HG02840 (cell line): ENCODE results near the gene CDKN1A.

Source experiments
- ATAC-seq: cut with Tn5 transposase; IDR thresholded peaks from one replicate; pipeline ENCODE4 v1.9.1; 2021; ENCODE audit warnings: mild to moderate bottlenecking, moderate library complexity, moderate number of reproducible peaks; ENCODE audit not compliant: unreplicated experiment, low FRiP score

The CDKN1A gene

DNA sequence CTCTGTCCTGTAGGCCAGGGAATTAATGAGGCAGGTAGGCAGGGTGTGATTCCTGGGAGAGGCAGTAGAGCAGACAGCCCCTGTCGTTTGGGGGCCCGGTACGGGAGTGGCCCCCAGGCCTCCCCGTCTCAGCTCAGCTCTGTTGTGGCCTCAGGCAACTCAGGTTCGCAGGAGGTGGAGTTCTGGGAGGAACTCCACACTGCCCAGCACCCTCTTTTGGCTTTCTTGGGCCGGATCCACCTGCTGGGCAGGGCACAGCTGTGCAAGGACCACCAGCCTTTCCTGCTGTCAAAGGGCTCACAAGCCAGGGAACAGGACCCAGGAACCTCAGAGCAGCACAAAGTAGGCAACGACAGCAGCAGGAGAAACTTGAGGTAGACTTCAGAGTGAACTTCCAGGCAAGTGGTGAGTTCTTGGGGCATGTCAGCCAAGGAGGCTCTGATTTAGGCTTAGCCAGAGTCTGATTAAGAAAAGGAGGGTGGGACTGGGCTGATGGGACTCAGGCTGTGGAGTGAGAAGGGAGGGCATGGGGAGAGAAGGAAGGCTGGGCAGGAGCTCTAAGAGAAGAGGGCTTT, 56.1 kb downstream of the CDKN1A start:
- no peak for ATAC-seq

DNA sequence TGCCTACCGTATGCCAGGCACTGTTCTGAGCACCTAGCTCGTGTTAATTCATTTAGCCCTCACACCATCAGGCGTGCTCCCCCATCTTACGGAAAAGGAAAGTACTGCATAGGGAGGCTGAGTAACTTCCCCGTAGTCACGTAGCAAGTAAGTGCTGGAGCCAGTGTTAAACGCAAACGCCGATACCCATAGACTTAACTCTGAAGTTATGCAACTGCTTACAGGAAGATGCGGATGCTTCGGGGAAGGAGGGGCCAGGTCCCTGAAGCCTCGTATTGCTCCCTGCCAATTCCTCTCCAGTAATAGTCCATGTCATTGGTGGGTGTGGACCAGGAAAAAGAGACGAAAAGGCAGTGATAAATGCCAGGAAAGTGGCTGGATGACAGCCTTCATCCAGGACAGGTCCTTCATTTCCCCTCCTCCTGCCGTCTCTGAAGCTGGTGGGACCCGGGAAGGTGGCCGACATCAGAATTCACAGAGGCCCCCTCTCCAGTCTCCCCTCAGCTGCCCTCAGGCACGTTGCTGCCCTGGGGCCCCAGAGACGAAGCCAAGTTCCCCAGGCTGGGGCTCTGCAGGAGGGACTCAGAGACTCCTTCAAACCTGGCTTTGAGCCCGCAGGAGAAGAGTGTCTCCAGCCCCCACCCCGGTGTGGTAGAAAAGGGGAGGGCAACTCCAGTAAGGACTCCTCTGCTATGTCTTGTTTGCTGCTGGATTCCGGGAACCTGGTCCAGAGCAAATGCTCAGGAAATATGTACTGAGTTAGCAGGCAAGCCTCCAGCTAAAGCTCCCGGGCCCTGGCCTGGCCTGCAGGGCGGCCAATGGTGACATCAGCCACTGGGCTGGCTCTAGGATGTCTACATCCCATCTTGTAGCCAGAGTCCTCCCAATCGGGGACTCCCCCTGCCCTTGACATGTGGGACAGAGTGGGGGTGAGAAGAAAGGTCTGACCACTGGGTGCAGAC, 56.9 kb downstream of the CDKN1A start:
- no peak for ATAC-seq
